IPS-18a (cell line): ENCODE results near the gene AGAP1.

Source experiments
- H3K27ac ChIP-seq: one replicate; pipeline ENCODE4 v1.5.1; 2013; ENCODE audit warnings: low read length
- H3K27me3 ChIP-seq: one replicate; pipeline ENCODE4 v1.6.1; 2013; ENCODE audit warnings: mild to moderate bottlenecking, low read length; ENCODE audit not compliant: control insufficient read depth, insufficient read depth
- H3K36me3 ChIP-seq: one replicate; pipeline ENCODE4 v1.6.1; 2013; ENCODE audit warnings: low read depth, low read length; ENCODE audit not compliant: control insufficient read depth
- H3K4me1 ChIP-seq: one replicate; pipeline ENCODE4 v1.6.1; 2013; ENCODE audit warnings: low read depth, low read length; ENCODE audit not compliant: control insufficient read depth
- H3K4me3 ChIP-seq: one replicate; pipeline ENCODE4 v1.5.1; 2013; ENCODE audit warnings: low read length
- H3K9ac ChIP-seq: one replicate; pipeline ENCODE4 v1.6.1; 2013; ENCODE audit warnings: mild to moderate bottlenecking, low read length, moderate library complexity
- H3K9me3 ChIP-seq: one replicate; pipeline ENCODE4 v1.6.1; 2013; ENCODE audit warnings: low read depth, low read length; ENCODE audit not compliant: control insufficient read depth

Gene AGAP1

GRCh38 chr2:235734168-235734567, 240.3 kb downstream of the AGAP1 start:
- Histone ChIP-seq H3K27ac (no peak overlapping the region), H3K27me3 (no peaks in the 10 kb centered on the region), H3K9me3 (no peaks in the 10 kb centered on the region), H3K9ac (no peak overlapping the region), H3K4me3 (no peak overlapping the region), H3K4me1 (peaks cover 16% of the 10 kb centered on the region), H3K36me3 (no peaks in the 10 kb centered on the region)

- Histone ChIP-seq H3K27me3 (no peaks in the 10 kb centered on the region), H3K4me3 (no peak overlapping the region), H3K9me3 (no peaks in the 10 kb centered on the region), H3K4me1 (peaks cover 16% of the 10 kb centered on the region), H3K27ac (no peak overlapping the region), H3K9ac (no peak overlapping the region), H3K36me3 (no peaks in the 10 kb centered on the region)
These were observed 240.9 kb downstream of the AGAP1 start for GRCh38 chr2:235734688-235735231.

GRCh38 chr2:235737396-235737795, 243.6 kb downstream of the AGAP1 start:
- peaks cover 4% of the 10 kb centered on the region for H3K4me1 ChIP-seq
- no peak overlapping the region for H3K4me3 ChIP-seq
- no peaks in the 10 kb centered on the region for H3K27me3 ChIP-seq
- H3K27ac ChIP-seq, result no peak overlapping the region
- H3K9me3 ChIP-seq, result no peaks in the 10 kb centered on the region
- peaks cover 5% of the 10 kb centered on the region for H3K36me3 ChIP-seq
- no peak overlapping the region for H3K9ac ChIP-seq

GRCh38 chr2:235737840-235738239, 244.0 kb downstream of the AGAP1 start:
- no peak overlapping the region for H3K27ac ChIP-seq
- H3K9me3 ChIP-seq, result no peaks in the 10 kb centered on the region
- no peaks in the 10 kb centered on the region for H3K4me1 ChIP-seq
- no peak overlapping the region for H3K9ac ChIP-seq
- H3K4me3 ChIP-seq, result no peak overlapping the region
- peaks cover 5% of the 10 kb centered on the region for H3K36me3 ChIP-seq
- H3K27me3 ChIP-seq, result no peaks in the 10 kb centered on the region

- Histone ChIP-seq H3K36me3 (peaks cover 5% of the 10 kb centered on the region), H3K27ac (no peak overlapping the region), H3K27me3 (no peaks in the 10 kb centered on the region), H3K9me3 (no peaks in the 10 kb centered on the region), H3K9ac (no peak overlapping the region), H3K4me3 (no peak overlapping the region), H3K4me1 (no peaks in the 10 kb centered on the region)
These were observed 246.0 kb downstream of the AGAP1 start for GRCh38 chr2:235739704-235740415.

- H3K4me1 ChIP-seq, result no peaks in the 10 kb centered on the region
- no peak overlapping the region for H3K9ac ChIP-seq
- H3K9me3 ChIP-seq, result no peaks in the 10 kb centered on the region
- peaks cover 5% of the 10 kb centered on the region for H3K36me3 ChIP-seq
- no peak overlapping the region for H3K4me3 ChIP-seq
- H3K27me3 ChIP-seq, result no peaks in the 10 kb centered on the region
- no peak overlapping the region for H3K27ac ChIP-seq
These were observed 247.0 kb downstream of the AGAP1 start for GRCh38 chr2:235740821-235741220.

- no peak overlapping the region for H3K9ac ChIP-seq
- no peak overlapping the region for H3K27ac ChIP-seq
- H3K9me3 ChIP-seq, result no peaks in the 10 kb centered on the region
- H3K36me3 ChIP-seq, result peaks cover 5% of the 10 kb centered on the region
- no peaks in the 10 kb centered on the region for H3K27me3 ChIP-seq
- no peak overlapping the region for H3K4me3 ChIP-seq
- peaks cover 11% of the 10 kb centered on the region for H3K4me1 ChIP-seq
These were observed 250.3 kb downstream of the AGAP1 start for GRCh38 chr2:235744161-235744560.

GRCh38 chr2:235745597-235745996, 251.8 kb downstream of the AGAP1 start:
- Histone ChIP-seq H3K27me3 (no peaks in the 10 kb centered on the region), H3K36me3 (peaks cover 9% of the 10 kb centered on the region), H3K9me3 (no peaks in the 10 kb centered on the region), H3K4me3 (no peak overlapping the region), H3K9ac (no peak overlapping the region), H3K4me1 (peaks cover 11% of the 10 kb centered on the region), H3K27ac (no peak overlapping the region)

- Histone ChIP-seq H3K4me3 (no peak overlapping the region), H3K9ac (no peak overlapping the region), H3K36me3 (peaks cover 10% of the 10 kb centered on the region), H3K4me1 (peaks cover 11% of the 10 kb centered on the region), H3K27me3 (no peaks in the 10 kb centered on the region), H3K27ac (no peak overlapping the region), H3K9me3 (no peaks in the 10 kb centered on the region)
These were observed 252.6 kb downstream of the AGAP1 start for GRCh38 chr2:235746257-235746934.

GRCh38 chr2:235747001-235747785, 253.3 kb downstream of the AGAP1 start:
- H3K36me3 ChIP-seq, result peaks cover 7% of the 10 kb centered on the region
- peaks cover 11% of the 10 kb centered on the region for H3K4me1 ChIP-seq
- no peak overlapping the region for H3K9ac ChIP-seq
- no peak overlapping the region for H3K27ac ChIP-seq
- H3K9me3 ChIP-seq, result no peaks in the 10 kb centered on the region
- no peak overlapping the region for H3K4me3 ChIP-seq
- no peaks in the 10 kb centered on the region for H3K27me3 ChIP-seq

- Histone ChIP-seq H3K27me3 (no peaks in the 10 kb centered on the region), H3K4me1 (peaks cover 11% of the 10 kb centered on the region), H3K36me3 (peaks cover 5% of the 10 kb centered on the region), H3K27ac (no peak overlapping the region), H3K9ac (no peak overlapping the region), H3K9me3 (no peaks in the 10 kb centered on the region), H3K4me3 (no peak overlapping the region)
These were observed 253.9 kb downstream of the AGAP1 start for GRCh38 chr2:235747786-235748091.
